HG03097 (cell line): Measurements from ENCODE around the gene PAFAH1B2.

Experiments
- ATAC-seq: cut with Tn5 transposase; IDR thresholded peaks from one replicate; pipeline ENCODE4 v1.9.1; 2021; ENCODE audit not compliant: unreplicated experiment, low FRiP score

The PAFAH1B2 gene

GRCh38 chr11:117219455-117219854 lies 75.4 kb downstream of the PAFAH1B2 start:
- ATAC-seq = no peak

GRCh38 chr11:117219995-117220394 lies 75.9 kb downstream of the PAFAH1B2 start:
- ATAC-seq = no peak

GRCh38 chr11:117220568-117220967 lies 76.5 kb downstream of the PAFAH1B2 start:
- ATAC-seq = no peak

GRCh38 chr11:117220999-117221774 lies 77.1 kb downstream of the PAFAH1B2 start:
- ATAC-seq = no peak

GRCh38 chr11:117221775-117222517 lies 77.9 kb downstream of the PAFAH1B2 start:
- ATAC-seq = no peak

GRCh38 chr11:117222991-117223740 lies 79.1 kb downstream of the PAFAH1B2 start:
- ATAC-seq = no peak

GRCh38 chr11:117223741-117224689 lies 79.9 kb downstream of the PAFAH1B2 start:
- no peak for ATAC-seq

- ATAC-seq = no peak
Observed at GRCh38 chr11:117225553-117226170, 81.6 kb downstream of the PAFAH1B2 start.
